Esophagus squamous epithelium (tissue), 5 donors: ENCODE data around the gene RNF223. TPM values are rescaled to one million over a fixed set of nuclear protein-coding genes. Genes with fewer than 3 reads are reported as not detected.
A peak's percentile ranks its signal among the peaks of the same experiment; 100 is the strongest.

Experiments
- DNase-seq: peaks from one replicate; lab custom pipeline; 2025; lab: John Stamatoyannopoulos, UW
- H3K27ac ChIP-seq, 4 donors: fragments of 200-600 bp; sonication (generic); one replicate each; pipeline ENCODE4 v1.5.1; 2016 to 2019; ENCODE audit warnings: mild to moderate bottlenecking in 1 of 4
- H3K27me3 ChIP-seq, 4 donors: fragments of 200-600 bp; sonication (generic); 1 replicate in 3 of 4; 2 replicates in 1 of 4; pipeline versions ENCODE4 v1.5.1 to v1.6.0; 2017 to 2021; ENCODE audit warnings: antibody characterized with exemption in 1 of 4
- H3K36me3 ChIP-seq, 3 donors: fragments of 200-600 bp; sonication (generic); one replicate each; pipeline ENCODE4 v1.5.1; 2016 to 2019
- H3K4me1 ChIP-seq, 3 donors: fragments of 200-600 bp; sonication (generic); one replicate each; pipeline ENCODE4 v1.5.1; 2017 to 2019
- H3K4me3 ChIP-seq, 4 donors: fragments of 200-600 bp; sonication (generic); 1 replicate in 3 of 4; 2 replicates in 1 of 4; pipeline ENCODE4 v1.5.1; 2016 to 2019; ENCODE audit warnings: mild to moderate bottlenecking in 2 of 4, moderate library complexity in 1 of 4
- H3K9me3 ChIP-seq, 3 donors: fragments of 200-600 bp; sonication (generic); one replicate each; pipeline ENCODE4 v1.5.1; 2016 to 2019
- CTCF ChIP-seq, 6 experiments: fragments of 450-650 bp in 4 of 6; fragments of 200-600 bp in 2 of 6; sonication (generic) in 2 of 6; IDR thresholded peaks; one replicate each; pipeline ENCODE4 v1.5.1; 2016 to 2019; ENCODE audit warnings: antibody characterized with exemption in 6 of 6, mild to moderate bottlenecking in 4 of 6, moderate library complexity in 4 of 6
- POLR2A ChIP-seq, 4 donors: fragments of 450-650 bp; IDR thresholded peaks; one replicate each; pipeline ENCODE4 v1.6.1; 2017; ENCODE audit warnings: antibody characterized with exemption in 4 of 4, mild to moderate bottlenecking in 4 of 4, moderate library complexity in 3 of 4
- WGBS, 2 donors: methylation state at CpG; one replicate each; pipeline ENCODE4 v1.1.5; 2018; 5-methylcytosine and 5-hydroxymethylcytosine counted together
- intact Hi-C: fragments of 100-400 bp; cut with DNase I; formaldehyde crosslinking; loops from one replicate; pipeline ENCODE4 v1.15.0; 2022
- total RNA-seq, 4 donors: library from RNA; depleted of rRNA; stranded (reverse); fragments of >200 nt; gene quantifications; one replicate each; pipeline ENCODE4 v1.1.0, GENCODE V29; 2016
- donor health status: DM: yes; HTN: yes; CAD: no.

The RNF223 gene
- total RNA-seq, 4 donors from 2014 or later = 11.8 to 25.3 (median 12.3) TPM

GRCh38 chr1:1021920-1022259, 52.2 kb downstream of the RNF223 start:
- intact Hi-C loops = no loop called here
- Histone ChIP-seq H3K4me1 (peaks cover 36 to 75% (median 45%) of the 10 kb centered on the region in 3 donors), H3K9me3 (no peaks in the 10 kb centered on the region), H3K27ac (peak overlapping the region; percentile 64 to 97 (median 90)), H3K27me3 (peaks cover 0 to 11% (median 0%) of the 10 kb centered on the region in 4 donors), H3K4me3 (peak overlapping the region in 2 of 4 donors; percentile 81 to 83), H3K36me3 (no peaks in the 10 kb centered on the region)
- no peak for TF ChIP-seq POLR2A (IDR thresholded peaks at IDR 0.05)
- TF ChIP-seq CTCF (IDR thresholded peaks at IDR 0.05) = no peak
- no peak for DNase-seq
- whole genome bisulfite sequencing, 2 donors = 100% methylated on average over 1 of the region's 10 CpGs; no CpG with 5 or more reads in 1 of the 2 donors

- Histone ChIP-seq H3K27ac (peak overlapping the region; percentile 64 to 97 (median 90)), H3K27me3 (peaks cover 0 to 11% (median 0%) of the 10 kb centered on the region in 4 donors), H3K36me3 (no peaks in the 10 kb centered on the region), H3K4me1 (peaks cover 36 to 69% (median 40%) of the 10 kb centered on the region in 3 donors), H3K4me3 (peak overlapping the region; percentile 65 to 90 (median 82)), H3K9me3 (no peaks in the 10 kb centered on the region)
- intact Hi-C loops = no loop called here
- 14% methylated on average over 2 of the region's 33 CpGs; no CpG with 5 or more reads in 1 of the 2 donors for WGBS, 2 donors
- DNase-seq = no peak
- TF ChIP-seq POLR2A (IDR thresholded peaks at IDR 0.05) (no peak), CTCF (IDR thresholded peaks at IDR 0.05) (no peak)
Observed at GRCh38 chr1:1021010-1021919, 52.8 kb downstream of the RNF223 start.

Other genes starting within 250 kb of the RNF223 start
- gene SAMD11, start 150.4 kb downstream of the RNF223 start, total RNA-seq = under 1 TPM in 3 of 4 donors, not detected in 1; 0.48 to 0.95 (median 0.57) TPM
- 10 to 100 TPM; 57.9 to 80.2 (median 60.4) TPM for gene NOC2L, start 115.0 kb downstream of the RNF223 start, total RNA-seq
- 10 to 100 TPM in 3 of 4 donors, 1 to 10 TPM in 1; 8.7 to 13.8 (median 10.3) TPM for gene KLHL17, start 113.7 kb downstream of the RNF223 start, total RNA-seq
- gene PLEKHN1, start 107.8 kb downstream of the RNF223 start, total RNA-seq = 10 to 100 TPM; 16.8 to 39.6 (median 23.4) TPM
- gene PERM1, start 92.2 kb downstream of the RNF223 start, total RNA-seq = not detected
- 10 to 100 TPM; 15.1 to 16.2 (median 15.3) TPM for gene HES4, start 74.2 kb downstream of the RNF223 start, total RNA-seq
- gene ISG15, start 60.8 kb downstream of the RNF223 start, total RNA-seq = 10 to 100 TPM in 2 of 4 donors, 1 to 10 TPM in 2; 7.2 to 44.3 (median 10.3) TPM
- 10 to 100 TPM; 20.0 to 35.8 (median 32.0) TPM for gene AGRN, start 54.2 kb downstream of the RNF223 start, total RNA-seq
- 10 to 100 TPM in 3 of 4 donors, 1 to 10 TPM in 1; 6.9 to 19.6 (median 14.7) TPM for gene C1orf159, start 41.8 kb upstream of the RNF223 start, total RNA-seq
- under 1 TPM in 2 of 4 donors, not detected in 2; 0.19 to 0.44 TPM for gene TTLL10, start 99.6 kb upstream of the RNF223 start, total RNA-seq
- gene TNFRSF18, start 132.3 kb upstream of the RNF223 start, total RNA-seq = 10 to 100 TPM in 1 of 4 donors, 1 to 10 TPM in 3; 2.0 to 21.0 (median 2.8) TPM
- gene TNFRSF4, start 139.8 kb upstream of the RNF223 start, total RNA-seq = 1 to 10 TPM in 1 of 4 donors, under 1 TPM in 2, not detected in 1; 0.40 to 1.3 (median 0.57) TPM
- 10 to 100 TPM; 65.0 to 75.4 (median 67.6) TPM for gene SDF4, start 157.7 kb upstream of the RNF223 start, total RNA-seq
- 10 to 100 TPM; 13.5 to 17.5 (median 15.6) TPM for gene B3GALT6, start 157.9 kb upstream of the RNF223 start, total RNA-seq
- gene C1QTNF12, start 172.4 kb upstream of the RNF223 start, total RNA-seq = 1 to 10 TPM in 2 of 4 donors, under 1 TPM in 1, not detected in 1; 0.79 to 3.0 (median 1.7) TPM
- gene UBE2J2, start 199.5 kb upstream of the RNF223 start, total RNA-seq = 10 to 100 TPM; 32.6 to 54.3 (median 42.5) TPM
- 1 to 10 TPM; 1.1 to 8.3 (median 1.5) TPM for gene SCNN1D, start 206.1 kb upstream of the RNF223 start, total RNA-seq
- gene ACAP3, start 233.6 kb upstream of the RNF223 start, total RNA-seq = 10 to 100 TPM; 36.4 to 66.7 (median 56.9) TPM
- gene PUSL1, start 234.3 kb upstream of the RNF223 start, total RNA-seq = 10 to 100 TPM; 20.0 to 52.5 (median 33.2) TPM